ENCODE results near the gene CAMK1D.
A peak's percentile ranks its signal among the peaks of the same experiment; 100 is the strongest.
"Not testable (repeated sequence)": the region's sequence is repeated elsewhere in the genome, so short reads cannot be mapped to it uniquely, and the experiment has no call there.

CAMK1D gene

GRCh38 chr10:12529976-12530375 is 180.6 kb downstream of the CAMK1D start:
- peak; percentile 40 for DNase-seq

GRCh38 chr10:12531305-12532220 is 182.2 kb downstream of the CAMK1D start:
- no peak for DNase-seq

GRCh38 chr10:12533151-12533550 is 183.8 kb downstream of the CAMK1D start:
- no peak for DNase-seq

GRCh38 chr10:12533723-12534122 is 184.4 kb downstream of the CAMK1D start:
- DNase-seq, result no peak

GRCh38 chr10:12534824-12535223 is 185.5 kb downstream of the CAMK1D start:
- no peak for DNase-seq

GRCh38 chr10:12535656-12536055 is 186.3 kb downstream of the CAMK1D start:
- DNase-seq, result no peak

- no peak for DNase-seq
These were observed 189.2 kb downstream of the CAMK1D start for GRCh38 chr10:12538491-12538995.

- no peak for DNase-seq
These were observed 190.2 kb downstream of the CAMK1D start for GRCh38 chr10:12539350-12540164.

- no peak for DNase-seq
These were observed 191.0 kb downstream of the CAMK1D start for GRCh38 chr10:12540341-12540781.

GRCh38 chr10:12541446-12542067 is 192.2 kb downstream of the CAMK1D start:
- no peak for DNase-seq

- DNase-seq, result no peak
These were observed 192.9 kb downstream of the CAMK1D start for GRCh38 chr10:12542133-12542670.

GRCh38 chr10:12543589-12543988 is 194.2 kb downstream of the CAMK1D start:
- DNase-seq, result no peak

GRCh38 chr10:12546160-12546802 is 196.9 kb downstream of the CAMK1D start:
- DNase-seq, result not testable (repeated sequence)

- DNase-seq, result no peak
These were observed 198.0 kb downstream of the CAMK1D start for GRCh38 chr10:12547301-12547771.

- no peak for DNase-seq
These were observed 199.9 kb downstream of the CAMK1D start for GRCh38 chr10:12549297-12549696.

- no peak for DNase-seq
These were observed 201.6 kb downstream of the CAMK1D start for GRCh38 chr10:12550994-12551393.

GRCh38 chr10:12556039-12556438 is 206.7 kb downstream of the CAMK1D start:
- no peak for DNase-seq

- DNase-seq, result no peak
These were observed 210.3 kb downstream of the CAMK1D start for GRCh38 chr10:12559578-12560178.

GRCh38 chr10:12561307-12561706 is 212.0 kb downstream of the CAMK1D start:
- no peak for DNase-seq

GRCh38 chr10:12561720-12562119 is 212.4 kb downstream of the CAMK1D start:
- DNase-seq, result no peak

GRCh38 chr10:12563489-12563888 is 214.1 kb downstream of the CAMK1D start:
- no peak for DNase-seq

- no peak for DNase-seq
These were observed 214.8 kb downstream of the CAMK1D start for GRCh38 chr10:12564173-12564572.
